Gastroesophageal sphincter (tissue), 4 donors: Measurements from ENCODE around the gene SOX10. TPM values are rescaled to one million over a fixed set of nuclear protein-coding genes. Genes with fewer than 3 reads are reported as not detected.

ENCODE experiments used
- ATAC-seq: fragments of 150-250 bp; one replicate; pipeline ENCODE4 v1.9.1; 2016; ENCODE audit warnings: mild to moderate bottlenecking, moderate library complexity
- H3K27ac ChIP-seq, 4 donors: fragments of 200-600 bp; sonication (generic) in 3 of 4; 1 replicate in 3 of 4; 2 replicates in 1 of 4; pipeline ENCODE4 v1.5.1; 2016 to 2019
- H3K27me3 ChIP-seq: fragments of 200-600 bp; sonication (generic); one replicate; pipeline ENCODE4 v1.5.1; 2019
- H3K36me3 ChIP-seq, 2 donors: fragments of 200-600 bp; sonication (generic); one replicate each; pipeline ENCODE4 v1.5.1; 2019; ENCODE audit warnings: control low read depth in 1 of 2
- H3K4me1 ChIP-seq, 3 donors: fragments of 200-600 bp; sonication (generic); 1 replicate in 2 of 3; 2 replicates in 1 of 3; pipeline ENCODE4 v1.5.1; 2016 to 2019; ENCODE audit warnings: control low read depth in 2 of 3
- H3K4me3 ChIP-seq, 2 donors: fragments of 200-600 bp; sonication (generic); one replicate each; pipeline ENCODE4 v1.5.1; 2019; ENCODE audit warnings: mild to moderate bottlenecking in 1 of 2, moderate library complexity in 1 of 2
- H3K9me3 ChIP-seq, 3 donors: fragments of 200-600 bp; sonication (generic); one replicate each; pipeline ENCODE4 v1.5.1; 2017 to 2019; ENCODE audit warnings: control low read depth in 2 of 3
- EP300 ChIP-seq: sonication (generic); formaldehyde crosslinking; IDR thresholded peaks from one replicate; pipeline ENCODE4 v1.6.1; 2017; ENCODE audit warnings: antibody characterized with exemption, mild to moderate bottlenecking
- POLR2A ChIP-seq, 2 donors: fragments of 450-650 bp; IDR thresholded peaks; one replicate each; pipeline ENCODE4 v1.6.1; 2017; ENCODE audit warnings: antibody characterized with exemption in 2 of 2, mild to moderate bottlenecking in 2 of 2, moderate library complexity in 1 of 2
- POLR2AphosphoS5 ChIP-seq: sonication (generic); formaldehyde crosslinking; IDR thresholded peaks from one replicate; pipeline ENCODE4 v1.6.1; 2017; ENCODE audit warnings: antibody characterized with exemption
- WGBS, 2 donors: methylation state at CpG; one replicate each; pipeline ENCODE4 v1.1.5; 2018; ENCODE audit warnings: low coverage in 1 of 2; 5-methylcytosine and 5-hydroxymethylcytosine counted together
- total RNA-seq, 4 donors: library from RNA; depleted of rRNA; stranded (reverse); fragments of >200 nt; gene quantifications; one replicate each; pipeline ENCODE4 v1.1.0, GENCODE V29; 2016
- TF ChIP-seq, protein P1 (sequence below), 4 experiments: fragments of 200-600 bp in 2 of 4; fragments of 450-650 bp in 2 of 4; sonication (generic) in 1 of 4; IDR thresholded peaks; one replicate each; pipeline ENCODE4 v1.5.1; 2017 to 2019; ENCODE audit warnings: antibody characterized with exemption in 4 of 4, mild to moderate bottlenecking in 2 of 4, moderate library complexity in 2 of 4

SOX10 gene
- total RNA-seq, 4 donors from 2014 or later = 6.9 to 16.0 (median 9.2) TPM

- Histone ChIP-seq H3K4me3 (no peak overlapping the region), H3K36me3 (peaks cover 0 to 77% of the 10 kb centered on the region in 2 donors), H3K27ac (peak overlapping the region; percentile 16 to 83 (median 80)), H3K27me3 (no peaks in the 10 kb centered on the region), H3K4me1 (peaks cover 3 to 59% (median 9%) of the 10 kb centered on the region in 3 donors), H3K9me3 (no peaks in the 10 kb centered on the region)
- 7% methylated on average over 2 of the region's 13 CpGs; no CpG with 5 or more reads in 1 of the 2 donors for WGBS, 2 donors
- ATAC-seq = peak; percentile 97
- peak; percentile 28 for TF ChIP-seq POLR2AphosphoS5
- TF ChIP-seq, protein P1, sequence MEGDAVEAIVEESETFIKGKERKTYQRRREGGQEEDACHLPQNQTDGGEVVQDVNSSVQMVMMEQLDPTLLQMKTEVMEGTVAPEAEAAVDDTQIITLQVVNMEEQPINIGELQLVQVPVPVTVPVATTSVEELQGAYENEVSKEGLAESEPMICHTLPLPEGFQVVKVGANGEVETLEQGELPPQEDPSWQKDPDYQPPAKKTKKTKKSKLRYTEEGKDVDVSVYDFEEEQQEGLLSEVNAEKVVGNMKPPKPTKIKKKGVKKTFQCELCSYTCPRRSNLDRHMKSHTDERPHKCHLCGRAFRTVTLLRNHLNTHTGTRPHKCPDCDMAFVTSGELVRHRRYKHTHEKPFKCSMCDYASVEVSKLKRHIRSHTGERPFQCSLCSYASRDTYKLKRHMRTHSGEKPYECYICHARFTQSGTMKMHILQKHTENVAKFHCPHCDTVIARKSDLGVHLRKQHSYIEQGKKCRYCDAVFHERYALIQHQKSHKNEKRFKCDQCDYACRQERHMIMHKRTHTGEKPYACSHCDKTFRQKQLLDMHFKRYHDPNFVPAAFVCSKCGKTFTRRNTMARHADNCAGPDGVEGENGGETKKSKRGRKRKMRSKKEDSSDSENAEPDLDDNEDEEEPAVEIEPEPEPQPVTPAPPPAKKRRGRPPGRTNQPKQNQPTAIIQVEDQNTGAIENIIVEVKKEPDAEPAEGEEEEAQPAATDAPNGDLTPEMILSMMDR (IDR thresholded peaks at IDR 0.05) = peak in 3 of 4 experiments; percentile 98
- TF ChIP-seq POLR2A (IDR thresholded peaks at IDR 0.05) = no peak
- no peak for TF ChIP-seq EP300
These were observed 50.5 kb downstream of the SOX10 start for GRCh38 chr22:37933711-37934376.

GRCh38 chr22:37932821-37933578 is 51.4 kb downstream of the SOX10 start:
- Histone ChIP-seq H3K4me3 (no peak overlapping the region), H3K36me3 (peaks cover 0 to 78% of the 10 kb centered on the region in 2 donors), H3K4me1 (peaks cover 3 to 60% (median 9%) of the 10 kb centered on the region in 3 donors), H3K27me3 (no peaks in the 10 kb centered on the region), H3K27ac (peak overlapping the region; percentile 16 to 83 (median 80)), H3K9me3 (no peaks in the 10 kb centered on the region)
- 21 to 27% methylated on average over 2 to 4 of the region's 21 CpGs for WGBS, 2 donors
- ATAC-seq = no peak
- TF ChIP-seq POLR2AphosphoS5 (peak; percentile 2), POLR2A (IDR thresholded peaks at IDR 0.05) (no peak)
- TF ChIP-seq, protein P1 (IDR thresholded peaks at IDR 0.05) = no peak

DNA sequence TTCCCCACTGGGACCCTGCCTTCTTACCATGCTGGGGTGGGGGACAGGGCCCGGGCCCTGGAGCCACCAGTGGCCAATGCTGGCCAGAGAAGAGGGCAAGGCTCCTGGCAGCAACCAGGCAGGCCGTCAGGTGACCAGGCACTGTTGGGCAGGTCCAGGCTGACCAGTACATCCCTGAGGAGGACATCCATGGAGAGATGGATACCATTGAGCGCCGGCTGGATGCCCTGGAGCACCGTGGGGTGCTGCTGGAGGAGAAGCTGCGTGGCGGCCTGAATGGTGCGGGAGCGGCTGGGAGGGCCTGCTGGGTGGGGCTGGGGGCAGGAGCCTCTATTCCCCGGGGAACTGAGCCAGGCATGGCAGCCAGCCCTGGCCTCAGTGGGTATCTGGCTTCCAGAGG is 52.0 kb downstream of the SOX10 start:
- no peak for TF ChIP-seq EP300
- no peak for TF ChIP-seq POLR2A (IDR thresholded peaks at IDR 0.05)
- TF ChIP-seq POLR2AphosphoS5 = no peak
- TF ChIP-seq, protein P1 (IDR thresholded peaks at IDR 0.05) = no peak

GRCh38 chr22:37931893-37932389 is 52.4 kb downstream of the SOX10 start:
- Histone ChIP-seq H3K4me1 (peaks cover 3 to 60% (median 9%) of the 10 kb centered on the region in 3 donors), H3K4me3 (no peak overlapping the region), H3K36me3 (peaks cover 0 to 78% of the 10 kb centered on the region in 2 donors), H3K27me3 (no peaks in the 10 kb centered on the region), H3K9me3 (no peaks in the 10 kb centered on the region), H3K27ac (peak overlapping the region in 3 of 4 donors; percentile 78 to 83 (median 82))
- ATAC-seq = no peak
- TF ChIP-seq POLR2AphosphoS5 (no peak), POLR2A (IDR thresholded peaks at IDR 0.05) (no peak), EP300 (no peak)
- TF ChIP-seq, protein P1 (IDR thresholded peaks at IDR 0.05) = no peak
- WGBS, 2 donors = 80% methylated on average over 1 of the region's 6 CpGs; no CpG with 5 or more reads in 1 of the 2 donors

More for the DNA sequence above, 52.0 kb downstream of the SOX10 start:
- Histone ChIP-seq H3K4me1 (peaks cover 3 to 60% (median 9%) of the 10 kb centered on the region in 3 donors), H3K27ac (peak overlapping the region in 3 of 4 donors; percentile 78 to 83 (median 82)), H3K36me3 (peaks cover 0 to 78% of the 10 kb centered on the region in 2 donors), H3K27me3 (no peaks in the 10 kb centered on the region), H3K4me3 (no peak overlapping the region), H3K9me3 (no peaks in the 10 kb centered on the region)
- WGBS, 2 donors = 80% methylated on average over 1 of the region's 10 CpGs; no CpG with 5 or more reads in 1 of the 2 donors
- no peak for ATAC-seq
